SU-DHL-6 (cell line): ENCODE data around the gene TET3.
A peak's percentile ranks its signal among the peaks of the same experiment; 100 is the strongest.

ENCODE experiments used
- H2AFZ ChIP-seq: fragments of 200-600 bp; sonication (generic); 2 replicates; pipeline ENCODE4 v1.6.1; 2014; ENCODE audit warnings: low read depth, mild to moderate bottlenecking, moderate library complexity, mixed read lengths, antibody characterized with exemption, low read length; ENCODE audit not compliant: severe bottlenecking
- H3F3A ChIP-seq: fragments of 200-600 bp; shearing (Covaris generic); 2 replicates; pipeline ENCODE4 v1.6.0; 2016; ENCODE audit warnings: antibody characterized with exemption, mild to moderate bottlenecking; ENCODE audit not compliant: insufficient read depth
- H3K27ac ChIP-seq: fragments of 200-600 bp; sonication (generic); 2 replicates; pipeline ENCODE4 v1.5.1; 2016; ENCODE audit warnings: low read depth, mild to moderate bottlenecking, low read length, moderate library complexity, mixed read lengths
- H3K27me3 ChIP-seq: fragments of 200-600 bp; sonication (generic), shearing (Covaris generic); 2 replicates; pipeline ENCODE4 v1.6.0; 2014; ENCODE audit warnings: mild to moderate bottlenecking, low read length
- H3K36me3 ChIP-seq: fragments of 200-600 bp; sonication (generic); 2 replicates; pipeline ENCODE4 v1.6.1; 2014; ENCODE audit warnings: mild to moderate bottlenecking, low read length, mixed read lengths
- H3K4me2 ChIP-seq: fragments of 300-600, 200-600 bp; shearing (Covaris generic), sonication (generic); 2 replicates; pipeline ENCODE4 v1.6.0; 2014; ENCODE audit warnings: low read length, low read depth, mild to moderate bottlenecking; ENCODE audit not compliant: poor library complexity, severe bottlenecking
- H3K4me3 ChIP-seq: fragments of 200-600 bp; sonication (generic); 2 replicates; pipeline ENCODE4 v1.5.1; 2014; ENCODE audit warnings: antibody characterized with exemption, low read length, mild to moderate bottlenecking, mixed read lengths; ENCODE audit not compliant: insufficient read depth, poor library complexity, severe bottlenecking
- H3K79me2 ChIP-seq: fragments of 200-600 bp; sonication (generic); 2 replicates; pipeline ENCODE4 v1.6.1; 2014; ENCODE audit warnings: mild to moderate bottlenecking, low read length, moderate library complexity; ENCODE audit not compliant: insufficient read depth
- H3K9ac ChIP-seq: fragments of 200-600 bp; sonication (generic); 2 replicates; pipeline ENCODE4 v1.7.0; 2014; ENCODE audit warnings: mild to moderate bottlenecking, low read length
- H3K9me2 ChIP-seq: fragments of 200-600 bp; sonication (generic); replicated peaks from 2 replicates; pipeline ENCODE4 v1.6.1; 2014; ENCODE audit warnings: low read length; ENCODE audit not compliant: insufficient read depth
- H3K9me3 ChIP-seq: fragments of 200-600 bp; sonication (generic); 2 replicates; pipeline ENCODE4 v1.6.1; 2014; ENCODE audit warnings: low read length, mixed read lengths; ENCODE audit not compliant: insufficient read depth
- H4K20me1 ChIP-seq: fragments of 200-600 bp; sonication (generic); 2 replicates; pipeline ENCODE4 v1.6.1; 2014; ENCODE audit warnings: low read depth, mild to moderate bottlenecking, antibody characterized with exemption, low read length, moderate library complexity, mixed read lengths
- CTCF ChIP-seq: fragments of 200-600 bp; sonication (generic); IDR thresholded peaks from one replicate; pipeline ENCODE4 v1.5.1; 2017; ENCODE audit warnings: antibody characterized with exemption, mild to moderate bottlenecking, low read length, moderate library complexity; ENCODE audit not compliant: insufficient read depth, poor library complexity, severe bottlenecking
- EZH2phosphoT487 ChIP-seq: fragments of 200-600 bp; sonication (generic), shearing (Covaris generic); conservative IDR thresholded peaks from 2 replicates; pipeline ENCODE4 v1.6.1; 2018; ENCODE audit warnings: mild to moderate bottlenecking, antibody characterized with exemption, low read length, moderate library complexity, mixed read lengths

The TET3 gene

GRCh38 chr2:73980566-73980965 lies 4.1 kb upstream of the TET3 start:
- no peaks in the 10 kb centered on the region for H3K9me3 ChIP-seq
- no peaks in the 10 kb centered on the region for H3K9me2 ChIP-seq
- H3K36me3 ChIP-seq, result no peaks in the 10 kb centered on the region
- H4K20me1 ChIP-seq, result no peaks in the 10 kb centered on the region
- peak overlapping the region; percentile 68 for H3K9ac ChIP-seq
- peak overlapping the region; percentile 94 for H2AFZ ChIP-seq
- peaks cover under 1% of the 10 kb centered on the region for H3K79me2 ChIP-seq
- H3K4me3 ChIP-seq, result peak overlapping the region; percentile 68
- no peaks in the 10 kb centered on the region for H3K27me3 ChIP-seq
- no peak overlapping the region for H3K27ac ChIP-seq
- H3K4me2 ChIP-seq, result peak overlapping the region; percentile 95
- TF ChIP-seq CTCF, result no peak
- TF ChIP-seq EZH2phosphoT487, result no peak
- peaks cover 23% of the 10 kb centered on the region for H3F3A ChIP-seq

DNA sequence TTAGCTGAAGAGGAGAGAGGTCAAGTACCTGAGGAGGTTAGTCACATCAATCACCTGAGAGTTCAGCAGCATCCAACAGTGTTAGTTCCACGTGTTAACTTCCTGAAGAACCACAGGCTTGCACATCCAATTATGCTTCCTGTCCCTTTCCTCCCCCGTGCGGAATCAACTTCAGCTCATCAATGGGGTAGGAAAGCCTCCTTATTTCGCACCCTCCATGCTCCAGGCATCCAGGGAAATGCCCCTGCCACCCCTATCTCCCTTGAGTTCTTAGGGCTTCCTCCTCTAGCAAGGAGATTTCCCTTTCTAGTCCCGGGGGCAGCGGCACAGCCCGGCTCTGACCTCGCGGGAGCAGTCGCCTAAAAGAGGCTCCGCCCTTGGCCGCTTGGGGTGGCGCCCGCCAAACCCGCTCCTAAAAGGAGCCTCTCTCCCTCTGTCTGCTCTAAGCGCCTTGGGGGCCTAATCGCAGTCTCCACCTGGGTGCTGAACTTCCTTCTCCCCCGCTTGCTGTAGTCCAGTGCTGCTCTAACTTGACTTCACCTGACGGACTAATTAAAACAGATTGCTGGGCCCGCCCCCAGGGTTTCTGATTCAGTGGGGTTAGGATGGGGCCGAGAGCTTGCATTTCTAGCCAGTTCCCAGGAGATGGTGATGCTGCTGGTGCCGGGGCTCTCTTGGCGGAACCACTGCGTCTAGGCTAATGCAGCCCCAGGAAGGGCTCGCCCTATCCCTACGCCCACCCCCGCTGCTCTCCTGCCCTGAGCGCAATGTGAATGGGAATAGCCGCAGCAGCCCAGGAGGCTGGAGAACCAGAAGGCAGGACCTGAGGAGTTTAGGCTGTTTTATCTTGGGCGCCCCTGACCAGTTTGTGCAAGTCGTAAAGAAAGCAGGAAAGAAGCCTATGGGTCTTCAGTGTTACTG lies 3.4 kb upstream of the TET3 start:
- H3K27ac ChIP-seq, result no peak overlapping the region
- H3K4me3 ChIP-seq, result peak overlapping the region; percentile 68
- peaks cover 28% of the 10 kb centered on the region for H3F3A ChIP-seq
- H3K27me3 ChIP-seq, result no peaks in the 10 kb centered on the region
- H3K4me2 ChIP-seq, result peak overlapping the region; percentile 95
- no peaks in the 10 kb centered on the region for H3K36me3 ChIP-seq
- H3K9ac ChIP-seq, result peak overlapping the region; percentile 68
- no peaks in the 10 kb centered on the region for H3K9me2 ChIP-seq
- H3K9me3 ChIP-seq, result no peaks in the 10 kb centered on the region
- no peaks in the 10 kb centered on the region for H4K20me1 ChIP-seq
- H3K79me2 ChIP-seq, result peaks cover 9% of the 10 kb centered on the region
- peak overlapping the region; percentile 94 for H2AFZ ChIP-seq
- TF ChIP-seq CTCF (no peak), EZH2phosphoT487 (no peak)

DNA sequence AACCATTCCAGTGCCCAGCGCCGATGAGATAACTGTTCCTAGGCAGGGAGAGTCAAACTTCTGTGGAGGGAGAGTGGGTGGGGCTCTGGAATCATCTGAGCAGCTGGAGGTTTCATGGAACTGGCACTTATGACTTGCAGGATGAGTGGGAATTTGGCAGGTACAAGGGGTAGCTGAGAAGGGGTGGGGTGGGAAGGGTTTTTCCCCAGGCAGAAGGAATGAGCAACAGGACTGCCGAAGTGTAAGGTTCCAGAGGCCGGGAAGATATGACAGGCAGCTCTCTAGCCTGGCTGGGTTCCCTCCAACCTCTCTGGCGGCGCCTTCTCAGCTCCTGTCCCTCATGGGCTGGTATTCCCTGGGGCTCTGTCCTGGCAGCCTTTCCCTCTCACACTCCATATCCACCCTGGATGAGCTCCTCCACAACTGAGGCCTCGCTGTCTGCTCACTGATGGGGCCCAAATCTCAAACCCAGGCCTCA lies 2.5 kb upstream of the TET3 start:
- TF ChIP-seq EZH2phosphoT487 (no peak), CTCF (no peak)
- Histone ChIP-seq H3K4me3 (no peak overlapping the region), H3K79me2 (peaks cover 17% of the 10 kb centered on the region), H2AFZ (no peak overlapping the region), H3K36me3 (no peaks in the 10 kb centered on the region), H3K9ac (no peak overlapping the region), H3K9me2 (no peaks in the 10 kb centered on the region), H3F3A (peaks cover 28% of the 10 kb centered on the region), H3K9me3 (no peaks in the 10 kb centered on the region), H3K27me3 (no peaks in the 10 kb centered on the region), H4K20me1 (no peaks in the 10 kb centered on the region), H3K27ac (no peak overlapping the region), H3K4me2 (no peak overlapping the region)
